Parathyroid adenoma (tissue), 2 donors: ENCODE data around the gene MPC1L.
A peak's percentile ranks its signal among the peaks of the same experiment; 100 is the strongest.

Source experiments
- H2AFZ ChIP-seq: fragments of 300-600 bp; sonication (generic); one replicate; pipeline ENCODE4 v1.7.0; 2017; ENCODE audit warnings: antibody characterized with exemption, mild to moderate bottlenecking
- H3K27ac ChIP-seq: fragments of 300-600 bp; sonication (generic); one replicate; pipeline ENCODE4 v1.7.0; 2017
- H3K27me3 ChIP-seq: fragments of 300-600 bp; sonication (generic); one replicate; pipeline ENCODE4 v1.7.0; 2017; ENCODE audit warnings: low read length; ENCODE audit not compliant: control insufficient read depth, insufficient read depth
- H3K36me3 ChIP-seq: fragments of 300-600 bp; sonication (generic); one replicate; pipeline ENCODE4 v1.7.0; 2017; ENCODE audit warnings: low read length; ENCODE audit not compliant: control insufficient read depth, insufficient read depth
- H3K4me1 ChIP-seq: fragments of 300-600 bp; sonication (generic); one replicate; pipeline ENCODE4 v1.7.0; 2017; ENCODE audit warnings: control low read depth
- H3K4me2 ChIP-seq: fragments of 300-600 bp; sonication (generic); one replicate; pipeline ENCODE4 v1.7.0; 2017; ENCODE audit warnings: low read length
- H3K4me3 ChIP-seq: fragments of 300-600 bp; sonication (generic); one replicate; pipeline ENCODE4 v1.7.0; 2017; ENCODE audit warnings: low read depth, low read length
- H3K79me2 ChIP-seq: fragments of 300-600 bp; sonication (generic); one replicate; pipeline ENCODE4 v1.7.0; 2017; ENCODE audit warnings: control low read depth
- H3K9ac ChIP-seq: fragments of 300-600 bp; sonication (generic); one replicate; pipeline ENCODE4 v1.7.0; 2017; ENCODE audit warnings: mild to moderate bottlenecking
- H3K9me3 ChIP-seq: fragments of 300-600 bp; sonication (generic); one replicate; pipeline ENCODE4 v1.7.0; 2017; ENCODE audit warnings: low read length; ENCODE audit not compliant: control insufficient read depth
- TF ChIP-seq, protein P1 (sequence below): fragments of 300-600 bp; sonication (generic); IDR thresholded peaks from one replicate; pipeline ENCODE4 v1.7.0; 2017; ENCODE audit warnings: antibody characterized with exemption, mild to moderate bottlenecking
- donor health status: primary hyperparathyroidism.

The MPC1L gene

DNA sequence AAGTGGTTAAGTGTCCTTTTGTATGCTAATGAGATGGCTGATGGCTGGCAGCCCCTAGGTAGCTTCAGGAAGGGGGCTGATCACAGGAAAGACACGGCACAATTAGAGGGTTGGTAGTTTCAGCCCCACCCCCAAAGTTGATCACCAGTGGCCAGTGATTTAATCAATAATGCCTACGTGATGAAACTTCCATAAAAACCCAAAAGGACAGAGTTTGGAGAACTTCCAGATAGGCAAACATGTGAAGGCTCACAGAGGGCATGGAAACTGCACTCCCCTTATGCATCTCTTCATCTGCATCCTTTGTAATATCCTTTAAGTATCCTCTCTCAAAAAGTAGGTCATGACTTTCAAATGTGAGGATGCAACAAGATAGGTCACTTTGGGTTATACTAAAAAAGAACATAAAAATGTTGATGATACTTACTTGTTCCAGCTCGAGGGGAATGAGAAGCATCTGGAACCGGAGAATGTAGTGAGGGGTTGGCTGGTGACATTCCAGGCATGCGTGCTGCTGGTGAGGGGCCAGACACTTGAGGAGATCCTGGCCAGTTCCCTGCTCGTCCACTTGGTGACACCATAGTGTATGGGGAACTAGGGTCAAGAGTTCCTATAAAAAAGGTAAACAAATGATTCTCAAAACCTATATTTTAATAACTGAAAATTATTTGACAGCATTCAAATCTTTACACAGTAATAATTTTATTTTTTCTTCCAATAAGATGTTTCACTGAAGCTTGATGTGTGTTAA lies 40.8 kb downstream of the MPC1L start:
- no peaks in the 10 kb centered on the region for H3K27me3 ChIP-seq
- H3K4me2 ChIP-seq, result no peak overlapping the region
- no peaks in the 10 kb centered on the region for H3K36me3 ChIP-seq
- TF ChIP-seq, protein P1, sequence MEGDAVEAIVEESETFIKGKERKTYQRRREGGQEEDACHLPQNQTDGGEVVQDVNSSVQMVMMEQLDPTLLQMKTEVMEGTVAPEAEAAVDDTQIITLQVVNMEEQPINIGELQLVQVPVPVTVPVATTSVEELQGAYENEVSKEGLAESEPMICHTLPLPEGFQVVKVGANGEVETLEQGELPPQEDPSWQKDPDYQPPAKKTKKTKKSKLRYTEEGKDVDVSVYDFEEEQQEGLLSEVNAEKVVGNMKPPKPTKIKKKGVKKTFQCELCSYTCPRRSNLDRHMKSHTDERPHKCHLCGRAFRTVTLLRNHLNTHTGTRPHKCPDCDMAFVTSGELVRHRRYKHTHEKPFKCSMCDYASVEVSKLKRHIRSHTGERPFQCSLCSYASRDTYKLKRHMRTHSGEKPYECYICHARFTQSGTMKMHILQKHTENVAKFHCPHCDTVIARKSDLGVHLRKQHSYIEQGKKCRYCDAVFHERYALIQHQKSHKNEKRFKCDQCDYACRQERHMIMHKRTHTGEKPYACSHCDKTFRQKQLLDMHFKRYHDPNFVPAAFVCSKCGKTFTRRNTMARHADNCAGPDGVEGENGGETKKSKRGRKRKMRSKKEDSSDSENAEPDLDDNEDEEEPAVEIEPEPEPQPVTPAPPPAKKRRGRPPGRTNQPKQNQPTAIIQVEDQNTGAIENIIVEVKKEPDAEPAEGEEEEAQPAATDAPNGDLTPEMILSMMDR, result peak; percentile 28
- H3K9me3 ChIP-seq, result no peaks in the 10 kb centered on the region
- no peak overlapping the region for H2AFZ ChIP-seq
- H3K79me2 ChIP-seq, result no peaks in the 10 kb centered on the region
- no peak overlapping the region for H3K27ac ChIP-seq
- no peak overlapping the region for H3K9ac ChIP-seq
- no peak overlapping the region for H3K4me3 ChIP-seq
- no peaks in the 10 kb centered on the region for H3K4me1 ChIP-seq

DNA sequence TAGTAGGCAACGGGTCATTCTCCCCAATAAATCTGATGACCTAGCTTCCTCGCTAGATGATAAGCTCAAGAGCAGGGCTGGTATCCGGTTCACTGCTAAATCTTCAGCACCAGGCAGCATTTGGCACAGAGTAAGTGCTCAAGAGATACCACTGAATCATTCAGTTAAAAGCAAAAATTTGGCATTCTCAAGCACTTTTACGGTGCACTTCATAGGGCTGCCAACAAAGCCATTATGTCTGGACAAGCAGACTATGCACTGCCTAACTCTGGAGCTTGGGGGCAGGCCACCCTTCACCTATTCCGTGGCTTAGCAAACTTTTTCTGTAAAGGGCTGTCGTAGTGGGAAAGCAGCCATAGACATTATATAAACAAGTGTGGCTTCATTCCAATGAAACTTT lies 47.9 kb downstream of the MPC1L start:
- H3K9ac ChIP-seq, result no peak overlapping the region
- no peaks in the 10 kb centered on the region for H3K36me3 ChIP-seq
- H3K4me3 ChIP-seq, result no peak overlapping the region
- H3K27ac ChIP-seq, result peak overlapping the region; percentile 50
- no peak overlapping the region for H2AFZ ChIP-seq
- H3K4me2 ChIP-seq, result no peak overlapping the region
- no peaks in the 10 kb centered on the region for H3K79me2 ChIP-seq
- H3K4me1 ChIP-seq, result peaks cover 11% of the 10 kb centered on the region
- H3K27me3 ChIP-seq, result no peaks in the 10 kb centered on the region
- TF ChIP-seq, protein P1, result no peak
- H3K9me3 ChIP-seq, result no peaks in the 10 kb centered on the region
